GM19193 (cell line): Measurements from ENCODE around the gene OR5H6.

ENCODE experiments used
- POLR2A ChIP-seq: IDR thresholded peaks from 4 replicates; pipeline ENCODE4 v1.6.1; 2011; ENCODE audit not compliant: insufficient read depth, insufficient read length; ENCODE audit errors: extremely low read depth

Gene OR5H6

DNA sequence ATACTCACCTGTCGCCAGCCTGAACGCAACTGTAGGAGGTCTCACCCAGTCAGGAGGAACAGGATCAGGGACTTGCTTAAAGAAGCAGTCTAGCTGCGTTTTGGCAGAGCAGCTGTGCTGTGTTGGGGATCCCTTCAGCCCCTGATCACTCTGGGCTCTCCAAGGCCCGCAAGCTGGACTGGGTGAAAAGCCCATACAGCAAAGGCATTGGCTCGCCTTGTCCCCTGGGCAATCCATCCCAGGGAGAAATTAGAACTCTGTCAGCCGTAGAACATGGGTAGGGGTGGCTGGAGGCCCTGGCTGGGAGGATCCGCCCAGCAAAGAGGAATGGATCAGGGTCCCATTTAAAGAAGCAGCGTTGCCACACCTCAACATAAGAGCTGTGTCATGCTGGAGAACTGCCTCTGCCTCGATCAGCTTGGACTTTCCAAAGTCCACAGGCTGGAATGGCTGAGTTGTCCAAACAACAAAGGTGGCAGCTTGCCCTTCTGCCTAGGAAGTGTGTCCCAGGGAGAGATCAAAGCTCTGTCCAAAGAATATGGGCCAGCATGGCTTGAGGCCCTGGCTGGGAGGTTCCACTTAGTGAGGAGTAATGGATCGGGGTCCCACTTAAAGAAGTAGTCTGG is 27.4 kb downstream of the OR5H6 start:
- TF ChIP-seq POLR2A = no peak
